HG03060 (cell line): ENCODE results near the gene WFDC1.

ENCODE experiments used
- ATAC-seq: cut with Tn5 transposase; IDR thresholded peaks from one replicate; pipeline ENCODE4 v1.9.1; 2021; ENCODE audit warnings: low read depth, moderate number of reproducible peaks; ENCODE audit not compliant: unreplicated experiment

Gene WFDC1

DNA sequence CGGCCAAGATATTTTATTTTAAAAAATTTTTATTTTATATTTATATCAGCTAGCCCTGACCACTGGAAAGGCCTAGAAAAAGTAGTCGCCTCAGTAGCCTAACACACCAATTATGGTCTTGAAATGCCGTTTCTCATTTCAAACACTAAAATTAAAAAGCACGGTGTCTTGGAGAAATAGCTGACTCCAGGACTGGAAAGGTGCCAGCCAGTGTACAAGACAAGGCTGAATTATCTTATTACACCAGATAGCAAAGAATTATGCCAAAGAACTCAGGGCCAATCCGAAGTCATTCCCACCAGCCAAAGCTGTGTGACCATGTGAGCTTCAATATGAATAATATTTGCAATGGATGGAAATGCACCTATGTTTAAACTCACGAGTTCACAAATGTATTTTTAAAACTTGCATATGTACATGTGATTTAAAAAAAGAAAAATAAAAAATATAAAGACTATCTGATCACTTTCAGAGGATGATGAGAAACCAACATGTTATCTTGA, 53.8 kb downstream of the WFDC1 start:
- ATAC-seq: no peak

DNA sequence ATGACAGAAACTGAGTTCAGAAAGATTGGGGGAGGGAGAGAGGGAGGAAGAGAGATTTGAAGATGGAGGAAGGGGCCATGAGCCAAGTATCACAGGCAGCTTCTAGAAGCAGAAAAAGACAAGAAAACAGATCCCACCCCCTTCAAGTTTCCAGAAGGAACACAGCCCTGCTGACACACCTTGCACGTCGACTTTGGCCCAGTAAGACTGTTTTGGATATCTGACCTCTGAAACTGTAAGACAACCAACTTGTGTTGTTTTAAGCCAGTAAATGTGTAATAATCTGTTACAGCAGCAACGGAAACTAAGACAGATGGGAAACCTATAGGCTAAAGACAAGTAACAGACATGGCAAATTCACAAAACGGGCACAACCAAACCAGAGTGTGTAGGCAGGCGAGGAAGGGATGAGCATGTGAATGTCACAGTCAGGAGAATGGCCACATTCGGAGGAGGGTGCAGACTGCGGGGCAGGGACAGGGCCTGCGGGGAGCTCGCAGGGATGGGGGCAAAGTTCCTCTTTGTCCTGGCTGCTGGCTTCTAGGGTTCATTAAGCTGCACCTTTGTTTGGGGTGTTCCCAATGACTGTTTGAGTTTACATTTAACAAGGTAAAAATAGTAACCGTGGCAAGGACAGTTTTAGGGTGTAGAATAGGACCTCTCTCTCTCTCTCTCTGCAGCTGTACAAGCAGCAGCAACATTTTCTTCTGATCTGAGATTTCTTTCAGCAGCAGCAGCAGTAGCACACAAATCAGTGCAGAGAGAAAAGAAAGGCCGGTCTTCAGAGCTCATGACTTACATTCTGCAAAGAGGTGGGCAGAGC, 55.4 kb downstream of the WFDC1 start:
- no peak for ATAC-seq

DNA sequence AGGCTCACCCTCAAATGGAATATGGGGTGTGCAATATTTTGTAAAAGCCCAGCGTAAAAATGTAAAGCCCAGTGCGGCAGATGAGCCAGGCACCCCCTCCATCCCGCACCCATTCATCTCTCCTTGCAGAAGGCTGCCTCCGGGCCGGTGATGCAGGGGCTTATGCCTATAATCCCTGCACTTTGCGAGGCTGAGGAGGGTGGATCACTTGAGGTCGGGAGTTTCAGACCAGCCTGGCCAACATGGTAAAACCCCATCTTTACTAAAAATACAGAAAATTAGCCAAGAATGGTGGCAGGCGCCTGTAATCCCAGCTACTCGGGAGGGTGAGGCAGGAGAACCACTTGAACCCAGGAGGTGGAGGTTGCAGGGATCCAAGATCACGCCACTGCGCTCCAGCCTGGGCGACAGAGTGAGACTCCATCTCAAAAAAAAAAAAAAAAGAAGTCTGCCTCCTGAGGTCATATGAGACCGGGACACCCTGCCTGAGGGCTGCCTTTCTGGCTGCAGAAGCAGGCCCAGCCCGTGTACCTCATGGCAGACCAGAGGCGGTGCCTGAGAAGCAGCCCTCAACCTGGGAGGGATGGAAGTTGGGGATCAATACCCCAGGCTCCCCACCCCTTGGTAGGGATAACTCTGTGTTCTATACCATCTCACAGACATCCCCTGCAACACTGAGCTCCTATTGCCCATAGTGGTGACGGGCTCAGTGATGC, 56.2 kb downstream of the WFDC1 start:
- no peak for ATAC-seq

DNA sequence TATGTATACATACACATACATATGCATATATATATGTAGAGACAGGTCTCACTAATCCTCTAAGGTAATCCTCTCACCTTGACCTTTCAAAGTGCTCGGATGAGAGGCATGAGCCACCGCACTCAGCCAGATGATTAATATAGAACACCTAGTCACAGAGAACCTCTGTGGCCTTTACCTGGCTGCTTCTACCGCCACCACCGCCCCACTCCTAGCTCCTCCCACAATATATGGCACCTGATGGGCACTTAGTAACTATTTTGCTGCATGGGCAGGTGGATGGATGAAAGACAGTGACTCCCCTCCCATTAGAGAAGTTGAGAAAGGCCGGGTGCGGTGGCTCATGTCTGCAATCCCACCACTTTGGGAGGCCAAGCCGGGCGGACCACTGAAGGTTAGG, 57.0 kb downstream of the WFDC1 start:
- no peak for ATAC-seq

DNA sequence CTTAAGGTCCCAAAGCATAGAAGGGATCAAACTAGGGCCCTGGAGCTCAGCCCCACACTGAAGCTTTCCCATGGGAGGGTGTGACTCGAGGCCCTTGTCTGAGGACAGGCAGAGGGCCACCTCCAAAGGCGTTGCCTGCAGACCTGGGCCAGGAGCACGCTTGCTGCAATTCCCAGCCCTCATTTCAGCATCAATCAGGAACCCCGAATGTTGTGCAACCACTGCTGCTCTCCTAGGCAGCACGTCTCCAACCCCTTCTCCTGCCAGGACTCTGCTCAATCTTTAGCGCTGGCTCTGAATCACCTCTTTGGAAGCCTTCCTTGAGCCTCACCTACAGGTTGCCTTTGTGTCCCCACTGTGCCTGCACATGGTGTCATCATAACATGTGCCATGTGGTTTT, 59.6 kb downstream of the WFDC1 start:
- ATAC-seq: no peak

DNA sequence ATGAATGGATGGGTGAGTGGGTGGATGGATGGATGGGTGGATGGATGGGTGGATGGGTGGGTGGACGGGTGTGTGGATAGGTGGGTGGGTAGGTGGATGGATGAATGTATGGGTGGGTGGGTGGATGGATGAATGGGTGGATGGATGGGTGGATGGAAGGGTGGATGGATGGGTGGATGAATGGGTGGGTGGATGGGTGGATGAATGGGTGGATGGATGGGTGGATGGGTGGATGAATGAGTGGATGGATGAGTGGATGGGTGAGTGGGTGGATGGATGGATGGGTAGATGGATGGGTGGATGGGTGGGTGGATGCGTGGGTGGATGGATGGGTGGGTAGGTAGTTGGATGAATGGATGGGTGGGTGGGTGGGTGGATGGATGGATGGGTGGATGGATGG, 60.5 kb downstream of the WFDC1 start:
- no peak for ATAC-seq

DNA sequence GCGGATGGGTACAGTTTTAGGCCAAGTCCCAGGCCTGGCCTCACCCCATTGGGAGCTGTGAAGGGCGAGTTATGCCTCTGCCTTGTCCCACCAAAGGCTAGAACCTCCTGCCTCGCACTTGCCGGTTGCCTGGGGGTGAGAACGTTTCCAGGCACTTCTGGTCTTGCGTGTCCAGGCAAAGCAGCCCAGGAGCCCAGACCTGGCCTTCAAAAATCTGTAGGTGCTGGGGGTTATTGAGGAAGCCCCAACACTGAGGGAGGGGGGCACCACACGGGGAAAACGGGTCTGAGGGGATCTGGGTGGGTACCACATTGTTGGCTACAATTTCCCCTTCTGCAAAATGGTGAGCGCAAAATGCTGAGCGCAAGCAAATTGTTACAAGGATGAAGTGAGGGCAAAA, 61.5 kb downstream of the WFDC1 start:
- no peak for ATAC-seq

DNA sequence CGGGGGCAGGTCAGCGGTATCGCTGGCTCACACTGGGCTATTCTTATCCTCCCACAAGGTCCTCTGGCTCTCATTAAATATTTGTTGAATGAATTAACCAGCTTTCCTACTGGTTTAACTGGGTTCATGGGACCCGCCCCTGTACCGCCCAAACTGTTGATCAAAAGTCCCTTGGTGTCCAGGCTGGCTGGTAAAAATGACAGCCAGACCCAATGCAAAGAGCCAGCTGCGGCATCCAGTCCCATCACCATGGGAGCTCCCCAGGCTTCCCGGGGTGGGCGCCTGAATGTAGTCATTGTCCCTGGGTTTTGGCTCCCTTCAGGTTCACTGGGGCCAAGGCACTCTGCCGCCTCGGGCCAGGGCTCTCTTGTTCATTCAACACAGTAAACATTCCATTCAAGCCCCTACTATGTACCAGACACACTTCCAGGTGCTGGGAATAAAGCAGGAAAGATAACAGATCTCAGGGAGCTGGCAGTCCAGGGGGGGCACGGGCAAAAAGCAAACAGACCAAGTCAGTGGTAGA, 62.0 kb downstream of the WFDC1 start:
- no peak for ATAC-seq

DNA sequence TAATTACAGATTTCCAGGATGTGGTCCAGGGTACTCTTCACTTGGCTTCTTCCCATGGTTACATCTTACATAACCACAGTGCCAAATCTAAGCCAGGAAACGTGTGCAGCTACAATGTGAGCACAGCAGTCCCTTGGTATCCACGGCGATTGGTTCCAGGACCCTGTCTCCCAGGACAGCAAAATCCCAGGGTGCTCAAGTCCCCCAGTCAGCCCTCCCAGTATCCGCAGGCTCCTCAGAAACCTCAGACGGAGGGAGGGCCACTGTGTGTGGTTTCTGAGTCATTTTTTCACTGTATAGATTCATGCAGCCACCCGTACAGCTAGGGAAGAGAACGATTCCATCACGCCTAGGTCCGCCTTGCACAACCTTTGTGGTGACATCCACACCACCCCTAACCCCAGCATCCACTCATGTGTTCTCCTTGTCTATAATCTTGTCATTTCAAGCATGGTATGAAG, 62.5 kb downstream of the WFDC1 start:
- ATAC-seq: no peak

DNA sequence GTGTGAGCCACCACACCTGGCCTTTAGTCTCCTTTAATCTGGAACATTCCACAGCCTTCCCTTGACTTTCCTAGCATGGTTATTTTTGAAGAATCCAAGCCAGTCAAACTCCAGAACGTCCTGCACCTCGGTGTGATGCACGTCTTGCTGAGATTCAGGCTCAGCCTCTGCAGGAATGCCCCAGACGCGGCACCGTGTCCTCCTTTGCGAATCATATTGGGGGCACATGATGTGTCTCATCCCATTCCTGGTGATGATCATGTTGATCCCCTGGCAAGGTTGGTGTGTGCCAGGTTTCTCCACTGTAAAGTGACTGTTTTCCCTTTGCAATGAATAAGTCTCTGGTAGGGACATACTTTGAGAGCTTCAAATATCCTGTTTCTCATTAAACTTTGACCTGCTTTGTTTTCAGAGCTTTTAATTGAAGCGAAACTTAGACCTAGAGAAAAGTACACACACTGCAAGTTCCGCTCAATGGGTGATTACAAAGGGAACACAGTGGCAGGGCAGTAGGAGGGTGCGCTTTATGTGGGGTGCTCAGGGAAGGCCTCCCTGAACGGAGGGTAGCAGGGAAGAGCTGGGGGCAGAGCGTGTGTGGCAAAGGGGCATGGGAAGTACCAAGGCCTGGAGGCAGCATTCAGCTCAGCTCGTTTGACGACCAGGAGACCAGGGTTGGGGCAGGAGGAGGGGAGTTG, 64.1 kb downstream of the WFDC1 start:
- ATAC-seq: no peak

DNA sequence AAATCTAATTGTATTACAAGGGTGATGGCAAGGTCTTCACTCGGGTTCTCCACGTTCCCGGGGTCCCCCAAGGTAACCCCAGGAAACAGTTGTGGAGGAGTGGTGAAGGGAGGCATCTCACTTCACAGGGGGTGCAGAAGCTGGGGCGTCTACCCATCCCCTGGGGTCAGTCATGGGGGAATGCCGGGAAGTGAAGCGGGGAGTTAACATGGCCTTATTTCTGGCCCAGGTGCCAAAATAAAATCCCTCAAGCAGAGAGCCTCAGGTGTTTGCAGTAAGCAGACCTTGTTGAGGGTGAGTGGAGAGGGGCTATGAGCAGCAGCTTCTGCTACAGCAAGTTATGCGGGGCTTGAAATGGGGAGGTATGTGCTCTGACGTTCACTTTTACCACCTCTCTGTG, 64.6 kb downstream of the WFDC1 start:
- no peak for ATAC-seq

DNA sequence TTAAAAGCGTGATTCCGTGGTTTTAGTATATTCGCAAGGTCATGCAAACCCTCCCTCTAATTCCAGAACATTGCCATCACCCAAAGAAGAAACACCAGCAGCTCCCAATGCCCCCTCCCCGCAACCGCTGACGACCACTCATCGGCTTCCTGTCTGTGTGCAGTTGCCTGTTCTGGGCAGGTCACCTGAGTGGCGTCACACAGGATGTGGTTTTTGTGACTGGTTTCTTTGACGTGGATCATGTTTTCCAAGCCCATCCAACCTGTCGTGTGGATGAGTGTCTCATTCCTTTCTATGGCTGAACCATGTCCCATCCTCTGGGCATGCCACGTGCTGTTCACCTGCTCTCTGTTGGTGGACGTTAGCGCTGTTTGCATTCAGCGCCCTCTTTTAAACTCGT, 65.5 kb downstream of the WFDC1 start:
- no peak for ATAC-seq

DNA sequence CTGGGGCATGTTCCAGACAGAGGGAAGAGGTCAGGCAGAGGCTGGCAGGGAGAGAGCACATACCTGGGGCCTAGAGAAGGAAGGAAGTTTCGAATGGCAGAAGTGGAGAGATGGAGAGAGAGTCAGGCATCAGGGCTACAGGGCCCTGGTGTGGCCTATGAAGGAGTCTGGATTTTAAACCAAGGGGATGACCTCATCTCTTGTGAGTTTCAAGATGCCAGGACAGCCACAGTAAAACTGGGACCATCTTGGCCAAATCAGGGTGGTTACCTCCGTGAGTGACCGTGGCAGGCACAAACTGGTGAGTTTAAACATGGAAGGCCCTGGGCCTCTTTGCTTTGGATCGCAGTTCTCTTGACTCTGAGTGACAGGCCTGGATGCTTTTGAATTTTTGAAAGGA, 66.1 kb downstream of the WFDC1 start:
- no peak for ATAC-seq

DNA sequence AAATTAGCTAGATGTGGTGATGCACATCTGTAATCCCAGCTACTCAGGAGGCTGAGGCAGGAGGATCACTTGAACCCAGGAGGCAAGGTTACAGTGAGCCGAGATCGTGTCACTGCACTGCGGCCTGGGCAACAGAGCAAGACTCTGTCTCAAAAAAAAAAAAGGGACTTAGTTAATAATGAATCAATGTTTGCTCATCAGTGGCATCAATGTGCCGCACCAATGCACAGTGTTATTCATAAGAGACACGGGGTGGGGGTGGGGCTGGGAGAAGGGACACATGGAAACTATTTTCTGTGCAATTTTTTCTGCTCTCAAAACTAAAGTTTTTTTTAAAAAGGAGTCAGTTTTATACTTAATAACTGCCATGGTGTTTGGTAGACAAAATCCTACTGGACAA, 66.9 kb downstream of the WFDC1 start:
- no peak for ATAC-seq

DNA sequence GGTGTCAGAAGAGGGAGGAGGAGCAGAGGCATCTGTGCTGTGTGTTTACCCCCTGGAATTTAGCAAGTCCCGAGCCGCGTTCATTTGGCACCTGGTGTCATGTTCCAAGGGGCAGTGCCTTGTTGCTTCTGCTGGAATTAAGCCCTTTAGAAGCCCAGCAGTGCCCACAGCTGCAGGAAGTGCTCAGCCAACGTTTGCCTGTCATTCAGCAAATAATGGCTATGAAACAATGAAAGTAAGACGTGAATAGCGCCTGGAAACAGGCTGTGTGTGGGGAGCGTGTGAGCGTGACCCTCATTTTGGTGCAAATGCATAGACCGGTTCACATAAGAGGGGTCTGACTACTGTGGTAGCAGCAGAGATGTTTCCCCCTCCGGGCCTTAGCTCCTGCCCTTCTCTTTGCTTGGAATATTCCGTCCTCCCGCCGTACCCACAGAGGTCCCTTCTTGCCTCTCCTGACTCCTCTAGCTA, 67.8 kb downstream of the WFDC1 start:
- no peak for ATAC-seq

DNA sequence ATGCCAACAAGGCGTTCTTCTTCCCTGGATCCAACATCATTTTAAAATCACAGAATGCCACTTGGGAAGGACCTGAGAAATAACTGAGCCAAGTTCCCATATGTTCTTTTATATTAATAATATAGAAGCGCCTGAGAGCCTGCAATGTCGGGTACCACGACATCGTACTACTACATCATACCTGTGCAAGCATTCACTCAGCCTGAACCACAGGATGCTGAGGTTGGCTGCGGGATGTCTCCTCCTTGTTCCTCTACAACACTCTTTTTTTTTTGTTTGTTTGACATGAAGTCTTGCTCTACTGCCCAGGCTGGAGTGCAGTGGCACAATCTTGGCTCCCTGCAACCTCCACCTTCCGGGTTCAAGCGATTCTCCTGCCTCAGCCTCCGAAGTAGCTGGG, 71.5 kb downstream of the WFDC1 start:
- no peak for ATAC-seq

DNA sequence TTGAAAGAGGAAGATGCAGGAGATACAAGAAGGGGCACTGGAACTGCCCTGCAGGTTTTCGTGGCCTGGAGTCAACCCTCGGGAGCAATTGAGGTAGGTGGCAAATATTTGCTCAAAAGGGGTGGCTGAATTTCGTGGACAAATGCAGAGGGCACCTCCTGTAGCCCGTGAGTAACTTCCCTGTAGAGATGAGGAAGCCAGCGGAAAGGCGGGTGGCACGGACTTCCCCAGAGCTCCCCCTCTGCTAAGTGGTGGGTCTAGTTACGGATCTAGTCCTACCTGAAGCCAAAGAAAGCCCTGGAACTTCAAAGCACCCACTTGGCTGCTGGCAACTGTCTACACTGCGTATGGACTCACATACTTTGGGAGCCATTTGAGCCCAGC, 72.6 kb downstream of the WFDC1 start:
- no peak for ATAC-seq

DNA sequence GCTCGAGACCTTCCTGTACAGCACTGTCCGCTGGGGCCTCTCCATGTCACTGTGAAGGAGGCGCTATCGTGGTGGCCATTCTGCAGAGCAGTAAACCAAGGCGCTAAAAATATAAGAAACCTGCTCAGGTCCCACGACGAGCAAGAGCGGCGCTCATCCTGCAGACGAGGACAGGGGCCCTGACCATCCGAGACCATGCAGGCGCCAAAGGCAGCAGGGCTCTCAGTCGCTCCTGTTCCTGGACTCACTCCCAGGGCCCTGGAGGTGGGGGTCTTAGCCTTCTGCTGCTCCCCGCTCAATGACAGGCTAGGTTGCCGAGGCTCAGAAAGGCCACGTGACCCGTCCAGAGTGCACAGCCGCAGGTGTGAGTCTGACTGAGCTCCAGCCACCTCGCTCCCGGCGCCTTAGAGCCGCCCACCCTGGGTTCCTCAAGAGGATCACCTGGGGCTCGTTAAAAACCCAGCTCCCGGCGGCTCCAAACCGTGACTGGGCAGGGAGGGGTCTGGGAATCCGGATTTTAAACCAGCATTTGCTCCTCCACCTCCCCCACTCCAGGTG, 73.2 kb downstream of the WFDC1 start:
- no peak for ATAC-seq

DNA sequence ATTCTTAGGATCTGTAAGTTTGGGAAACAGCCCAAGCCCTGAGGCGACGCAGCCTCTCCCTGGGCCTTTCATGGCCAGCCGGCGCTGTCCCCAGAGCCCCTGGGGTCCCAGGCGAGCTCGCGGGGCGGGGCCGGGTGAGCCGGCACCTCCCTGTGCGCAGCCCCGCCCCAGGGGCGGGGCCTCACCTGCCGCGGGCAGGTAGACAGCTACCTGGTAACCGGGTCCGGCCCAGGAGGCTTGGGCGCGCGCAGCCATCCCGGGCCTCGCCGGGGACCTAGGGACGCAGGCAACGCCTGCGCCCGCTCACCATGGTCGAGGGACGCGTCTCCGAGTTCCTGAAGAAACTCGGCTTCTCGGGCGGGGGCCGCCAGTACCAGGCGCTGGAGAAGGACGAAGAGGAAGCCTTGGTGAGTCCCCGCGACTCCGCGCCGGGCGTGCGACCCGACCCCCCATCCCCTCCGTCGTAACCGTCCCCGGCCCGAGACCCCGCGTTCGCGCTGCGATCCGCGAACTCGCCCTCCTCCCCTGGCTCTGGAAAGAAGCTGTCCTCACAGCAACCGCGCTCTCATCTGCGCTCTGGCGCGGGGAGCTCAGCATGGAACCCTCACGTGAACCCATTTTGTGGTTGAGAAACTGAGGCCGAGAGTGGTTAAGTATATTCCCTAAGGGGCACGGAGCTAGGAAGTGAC, 73.8 kb downstream of the WFDC1 start, which contains the start of gene ATP2C2:
TSS of gene ATP2C2 (plus strand) at position 231 of the 689 bp plus-strand sequence. CDS start at position 309, 78 bp downstream.
- ATAC-seq: no peak

DNA sequence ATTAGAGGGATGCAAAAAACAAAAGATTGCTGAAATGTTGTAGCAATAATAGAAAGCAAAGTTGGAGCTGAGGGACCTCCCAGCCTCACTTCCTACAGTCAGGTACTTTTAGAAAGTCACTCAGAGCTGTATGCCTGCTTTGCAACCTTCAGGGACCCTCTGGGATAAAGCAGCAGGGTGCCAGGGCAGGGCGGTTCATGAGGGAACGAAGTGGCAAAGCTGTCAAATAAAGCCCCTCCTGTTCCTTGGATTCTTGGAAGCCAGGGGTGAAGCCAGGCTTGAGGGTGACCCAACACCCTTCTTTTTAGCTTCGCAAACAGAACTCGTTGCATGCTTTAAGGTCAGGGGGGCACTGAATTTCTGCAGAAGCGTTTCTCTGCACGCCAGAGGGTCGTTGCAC, 74.4 kb downstream of the WFDC1 start:
- no peak for ATAC-seq
